Endothelial cell (in vitro differentiated cells): ENCODE results near the gene F13A1. TPM values are rescaled to one million over a fixed set of nuclear protein-coding genes. Genes with fewer than 3 reads are reported as not detected.

ENCODE experiments used
- DNase-seq: peaks from one replicate; pipeline ENCODE4 v3.0.0; 2021; ENCODE audit warnings: low spot score
- H3K27ac Mint-ChIP-seq: one replicate; pipeline ENCODE4 v1.8.0; 2021; ENCODE audit warnings: mixed read lengths, inconsistent platforms; ENCODE audit not compliant: unreplicated experiment
- H3K27me3 Mint-ChIP-seq: one replicate; pipeline ENCODE4 v1.8.0; 2021; ENCODE audit warnings: mild to moderate bottlenecking, moderate library complexity, mixed read lengths, inconsistent platforms; ENCODE audit not compliant: unreplicated experiment
- H3K36me3 Mint-ChIP-seq: one replicate; pipeline ENCODE4 v1.8.0; 2021; ENCODE audit warnings: mild to moderate bottlenecking, low read depth, mixed read lengths, inconsistent platforms; ENCODE audit not compliant: unreplicated experiment
- H3K4me1 Mint-ChIP-seq: one replicate; pipeline ENCODE4 v1.8.0; 2021; ENCODE audit warnings: mild to moderate bottlenecking, mixed read lengths, inconsistent platforms; ENCODE audit not compliant: unreplicated experiment
- H3K4me3 Mint-ChIP-seq: one replicate; pipeline ENCODE4 v1.8.0; 2021; ENCODE audit warnings: mild to moderate bottlenecking, mixed read lengths, inconsistent platforms; ENCODE audit not compliant: unreplicated experiment
- H3K9me3 Mint-ChIP-seq: one replicate; pipeline ENCODE4 v1.8.0; 2021; ENCODE audit warnings: mixed read lengths, inconsistent platforms; ENCODE audit not compliant: unreplicated experiment
- total RNA-seq: library from RNA; stranded (reverse); fragmentation: NEBNext Ultra II Directional; extraction: Animal tissue kit (Norgen Biotek cat#: 25700); gene quantifications from one replicate; pipeline ENCODE4 v1.2.1, GENCODE V29; 2021; ENCODE audit not compliant: unreplicated experiment
- TF ChIP-seq, protein P1 (sequence below): fragments of 200-600 bp; sonication (generic); IDR thresholded peaks from one replicate; pipeline ENCODE4 v1.5.0; 2021; ENCODE audit warnings: antibody characterized with exemption; ENCODE audit not compliant: unreplicated experiment

Gene F13A1
- total RNA-seq, 1 donor from 2014 or later: not detected

DNA sequence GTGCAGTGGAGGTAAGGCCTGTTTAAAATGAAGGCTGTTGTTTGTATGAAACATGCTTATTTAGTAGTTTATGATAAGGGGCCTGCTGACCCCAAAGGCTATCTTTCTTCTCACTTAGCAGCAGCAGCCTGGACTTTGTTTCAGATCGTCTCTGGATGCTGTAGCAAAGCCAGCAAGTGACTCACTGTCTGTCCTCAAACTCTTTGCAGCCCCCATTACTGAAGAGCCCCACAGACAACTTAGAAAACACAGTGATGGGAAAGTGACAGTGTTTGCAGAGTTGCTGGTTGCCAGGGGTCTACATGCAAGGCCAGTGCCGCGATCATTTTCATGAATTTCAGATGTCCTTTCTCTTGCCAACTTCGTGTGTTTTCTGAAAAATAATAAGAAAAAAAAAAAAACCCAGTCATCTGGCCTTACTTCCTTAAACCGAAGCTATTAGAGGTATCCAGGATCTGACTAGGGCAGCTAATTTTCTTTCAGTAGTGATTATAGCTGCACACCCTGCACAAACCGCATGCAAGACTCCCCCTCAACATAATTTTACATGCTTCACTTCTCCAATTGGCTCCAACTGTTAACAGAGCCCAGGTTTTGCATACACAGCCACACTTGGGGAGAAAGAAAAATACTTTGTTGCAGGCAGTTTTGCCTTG is 11.6 kb upstream of the F13A1 start:
- Mint-ChIP-seq H3K27me3 (no peaks in the 10 kb centered on the region), H3K27ac (no peak overlapping the region), H3K9me3 (no peaks in the 10 kb centered on the region), H3K4me3 (no peak overlapping the region), H3K36me3 (no peaks in the 10 kb centered on the region), H3K4me1 (peaks cover 2% of the 10 kb centered on the region)
- TF ChIP-seq, protein P1, sequence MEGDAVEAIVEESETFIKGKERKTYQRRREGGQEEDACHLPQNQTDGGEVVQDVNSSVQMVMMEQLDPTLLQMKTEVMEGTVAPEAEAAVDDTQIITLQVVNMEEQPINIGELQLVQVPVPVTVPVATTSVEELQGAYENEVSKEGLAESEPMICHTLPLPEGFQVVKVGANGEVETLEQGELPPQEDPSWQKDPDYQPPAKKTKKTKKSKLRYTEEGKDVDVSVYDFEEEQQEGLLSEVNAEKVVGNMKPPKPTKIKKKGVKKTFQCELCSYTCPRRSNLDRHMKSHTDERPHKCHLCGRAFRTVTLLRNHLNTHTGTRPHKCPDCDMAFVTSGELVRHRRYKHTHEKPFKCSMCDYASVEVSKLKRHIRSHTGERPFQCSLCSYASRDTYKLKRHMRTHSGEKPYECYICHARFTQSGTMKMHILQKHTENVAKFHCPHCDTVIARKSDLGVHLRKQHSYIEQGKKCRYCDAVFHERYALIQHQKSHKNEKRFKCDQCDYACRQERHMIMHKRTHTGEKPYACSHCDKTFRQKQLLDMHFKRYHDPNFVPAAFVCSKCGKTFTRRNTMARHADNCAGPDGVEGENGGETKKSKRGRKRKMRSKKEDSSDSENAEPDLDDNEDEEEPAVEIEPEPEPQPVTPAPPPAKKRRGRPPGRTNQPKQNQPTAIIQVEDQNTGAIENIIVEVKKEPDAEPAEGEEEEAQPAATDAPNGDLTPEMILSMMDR: no peak
- no peak for DNase-seq

DNA sequence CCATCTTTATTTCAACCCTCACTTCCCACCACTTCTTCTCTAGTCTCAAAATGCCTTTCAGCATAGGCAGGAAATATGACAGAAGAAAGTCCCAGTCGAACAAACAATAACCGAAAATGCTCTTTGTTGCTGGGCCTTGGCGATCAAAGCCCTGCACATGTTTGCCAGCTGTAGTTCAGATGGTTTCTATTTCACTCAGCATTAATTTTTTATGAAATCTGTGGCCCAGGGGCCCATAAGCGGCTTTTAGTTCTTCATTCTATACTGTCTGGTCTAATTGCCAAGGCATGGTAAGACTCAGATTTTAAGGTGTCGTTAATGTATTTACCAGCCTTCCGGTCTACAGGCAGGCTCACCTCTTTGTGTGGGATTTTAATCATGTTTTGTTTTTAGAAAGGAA is 10.9 kb upstream of the F13A1 start:
- Mint-ChIP-seq H3K36me3 (no peaks in the 10 kb centered on the region), H3K27ac (no peak overlapping the region), H3K4me1 (peaks cover 2% of the 10 kb centered on the region), H3K27me3 (no peaks in the 10 kb centered on the region), H3K9me3 (no peaks in the 10 kb centered on the region), H3K4me3 (no peak overlapping the region)
- TF ChIP-seq, protein P1: no peak
- DNase-seq: no peak

DNA sequence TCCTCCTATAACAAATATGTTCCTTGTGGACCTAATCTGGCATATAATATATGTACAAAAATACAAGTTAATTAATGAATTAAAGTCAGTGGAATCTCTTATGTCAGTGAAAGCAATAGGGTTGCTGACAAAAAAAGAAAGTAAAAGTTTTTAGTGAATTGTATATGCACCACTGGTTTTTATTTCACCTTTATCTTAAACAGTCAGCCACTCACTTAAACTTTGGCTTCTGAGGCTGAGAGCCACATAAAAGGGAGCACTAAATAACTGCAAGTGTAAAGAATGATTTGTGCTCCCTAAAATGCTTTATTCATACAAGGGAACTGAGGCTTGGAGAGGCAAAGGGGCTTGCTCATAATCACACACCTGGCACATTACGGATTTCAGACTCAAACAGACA is 9.9 kb upstream of the F13A1 start:
- no peak for DNase-seq
- TF ChIP-seq, protein P1: no peak
- Mint-ChIP-seq H3K27me3 (no peaks in the 10 kb centered on the region), H3K4me3 (no peak overlapping the region), H3K27ac (no peak overlapping the region), H3K9me3 (no peaks in the 10 kb centered on the region), H3K4me1 (peaks cover 2% of the 10 kb centered on the region), H3K36me3 (no peaks in the 10 kb centered on the region)

DNA sequence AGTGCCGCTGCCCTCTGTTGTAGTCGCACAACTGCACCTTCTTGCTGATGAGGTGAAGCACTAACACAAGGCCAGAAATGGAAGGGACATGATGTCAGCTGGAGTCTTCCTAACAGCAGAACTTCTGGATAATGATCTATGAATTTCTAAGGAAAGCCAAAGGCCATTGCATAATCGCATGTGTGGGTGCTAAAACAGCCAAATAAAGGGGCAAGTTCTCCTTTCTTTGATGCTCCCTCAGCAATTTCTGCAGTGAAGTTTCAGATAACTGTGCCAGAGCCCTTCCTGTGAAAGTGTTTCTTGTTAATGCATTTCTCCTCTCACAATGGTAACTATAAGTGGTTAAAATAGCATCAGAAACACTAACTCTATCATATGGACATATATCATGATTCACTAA is 8.0 kb upstream of the F13A1 start:
- Mint-ChIP-seq H3K27me3 (peaks cover 2% of the 10 kb centered on the region), H3K4me3 (no peak overlapping the region), H3K9me3 (no peaks in the 10 kb centered on the region), H3K27ac (no peak overlapping the region), H3K36me3 (no peaks in the 10 kb centered on the region), H3K4me1 (peaks cover 2% of the 10 kb centered on the region)
- no peak for DNase-seq
- TF ChIP-seq, protein P1: no peak

DNA sequence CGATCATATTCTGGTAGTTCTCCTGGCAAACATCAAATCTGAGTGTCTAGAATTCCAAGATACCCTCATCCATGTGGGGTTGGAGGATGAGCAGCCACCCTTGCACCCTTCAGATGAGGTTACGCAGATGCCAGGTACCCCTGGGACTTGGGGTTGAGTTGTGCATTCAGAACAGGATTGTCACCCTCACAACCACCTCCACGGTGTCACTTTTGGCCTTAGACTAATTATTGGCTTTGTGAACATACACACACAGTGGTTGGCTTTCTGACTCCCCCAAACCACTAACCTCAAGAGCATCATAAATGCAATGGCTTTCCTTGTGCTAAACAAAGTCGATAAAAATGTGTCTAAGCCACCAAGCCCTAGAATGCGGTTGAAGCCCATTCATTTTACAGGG is 2.9 kb upstream of the F13A1 start:
- Mint-ChIP-seq H3K36me3 (no peaks in the 10 kb centered on the region), H3K4me1 (peaks cover 7% of the 10 kb centered on the region), H3K4me3 (no peak overlapping the region), H3K27ac (no peak overlapping the region), H3K9me3 (no peaks in the 10 kb centered on the region), H3K27me3 (peaks cover 10% of the 10 kb centered on the region)
- TF ChIP-seq, protein P1: no peak
- DNase-seq: no peak
